ENCODE measurements around the gene PCYT2. TPM values are rescaled to one million over a fixed set of nuclear protein-coding genes. Genes with fewer than 3 reads are reported as not detected.
A peak's percentile ranks its signal among the peaks of the same experiment; 100 is the strongest.

The PCYT2 gene
- total RNA-seq, 2 experiments from 2014 or later: 39.3 to 44.5 TPM

DNA sequence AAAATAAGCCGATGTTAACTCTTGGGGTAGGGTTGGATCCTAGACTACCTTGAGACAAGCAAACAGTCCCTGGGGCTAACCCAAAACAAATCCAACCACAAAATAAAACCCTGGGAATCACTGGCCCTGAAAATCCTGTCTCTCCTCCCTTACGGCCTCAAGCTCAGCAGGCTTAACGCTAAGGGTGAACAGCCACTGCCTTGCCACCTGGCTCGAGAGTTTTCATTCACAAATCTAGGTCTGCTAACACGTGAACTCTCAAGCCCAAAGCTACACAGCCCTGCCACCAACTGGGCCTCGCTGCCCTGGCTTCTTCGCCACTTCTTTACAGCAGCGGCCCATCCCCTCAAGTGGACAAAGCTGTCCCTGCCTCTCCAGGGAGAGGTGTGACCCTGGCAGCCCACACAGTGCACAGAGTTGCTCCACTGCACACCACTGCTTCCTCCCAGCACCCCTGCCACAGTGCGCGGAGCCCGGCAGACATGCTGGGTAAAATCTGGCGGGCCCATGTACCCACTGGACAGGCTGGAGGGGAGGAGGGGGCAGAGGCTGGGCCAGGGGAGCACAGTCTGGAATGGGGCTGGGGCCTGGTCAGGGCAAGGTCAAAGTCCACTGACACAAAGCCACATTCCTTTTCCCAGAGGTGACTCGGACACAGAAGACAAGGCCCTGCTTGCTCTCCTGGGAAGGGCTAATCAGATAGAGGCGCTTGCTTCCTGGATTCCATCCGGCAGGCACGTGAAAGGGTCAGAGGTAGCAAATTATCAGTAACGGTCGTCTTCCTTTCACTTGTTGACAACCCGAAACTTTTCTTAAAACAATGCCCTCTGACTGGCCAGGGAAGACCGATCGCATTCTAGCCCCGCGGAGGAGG is 996 bp downstream of the PCYT2 start:
- no peaks in the 10 kb centered on the region for H3K9me3 Mint-ChIP-seq
- peaks cover 5% of the 10 kb centered on the region for H3K36me3 Mint-ChIP-seq
- ATAC-seq (ENCODE audit: low read depth): no peak
- H3K27me3 Mint-ChIP-seq: no peaks in the 10 kb centered on the region
- H3K4me1 Mint-ChIP-seq: peaks cover 7% of the 10 kb centered on the region
- peak overlapping the region; percentile 87 for H3K4me3 Mint-ChIP-seq
- DNase-seq: no peak
- no peak overlapping the region for H3K27ac Mint-ChIP-seq
- POLR2A ChIA-PET: interaction anchor here (1.2 to 1.5 kb wide), 2 partner anchors 16 to 18 kb away, joined by 5 to 6 read pairs; partner anchors contain the start of gene ANAPC11

GRCh38 chr17:81909231-81909630 is 2.0 kb downstream of the PCYT2 start:
- Mint-ChIP-seq H3K4me1 (peaks cover 7% of the 10 kb centered on the region), H3K4me3 (peak overlapping the region; percentile 87), H3K27me3 (no peaks in the 10 kb centered on the region), H3K27ac (no peak overlapping the region), H3K9me3 (no peaks in the 10 kb centered on the region), H3K36me3 (peaks cover 5% of the 10 kb centered on the region)
- no peak for DNase-seq
- no peak for ATAC-seq (ENCODE audit: low read depth)
- POLR2A ChIA-PET: interaction anchor here (0.5 to 1.5 kb wide), 3 partner anchors 17 to 27 kb away, joined by 3 to 6 read pairs (median 5); partner anchors contain the start of gene ANAPC11

DNA sequence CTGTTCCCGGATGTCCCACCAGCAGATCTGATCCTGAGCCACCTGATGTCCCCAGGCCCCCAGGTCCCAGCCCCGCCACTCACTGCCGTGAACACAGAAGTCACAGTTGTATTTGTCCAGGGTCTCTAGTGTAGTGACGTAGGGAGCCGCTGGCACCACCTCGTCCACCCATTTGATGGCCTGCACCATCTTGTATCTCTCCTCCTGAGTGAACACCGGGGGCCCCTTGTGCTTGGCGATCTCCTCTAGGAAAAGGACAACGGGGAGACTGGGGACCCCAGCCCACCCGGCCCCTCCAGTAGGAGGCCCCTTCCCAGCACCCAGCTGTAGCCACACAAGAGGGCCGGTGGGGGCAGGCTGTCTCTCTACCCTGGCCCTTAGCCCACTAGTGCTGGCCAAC is 2.4 kb downstream of the PCYT2 start:
- H3K4me3 Mint-ChIP-seq: peak overlapping the region; percentile 87
- H3K9me3 Mint-ChIP-seq: no peaks in the 10 kb centered on the region
- POLR2A ChIA-PET: interaction anchor here (0.5 kb wide), 1 partner anchor 26 kb away, joined by 3 read pairs; no protein-coding TSS in a partner anchor
- peaks cover 5% of the 10 kb centered on the region for H3K36me3 Mint-ChIP-seq
- H3K4me1 Mint-ChIP-seq: peaks cover 7% of the 10 kb centered on the region
- no peak for ATAC-seq (ENCODE audit: low read depth)
- DNase-seq: no peak
- H3K27ac Mint-ChIP-seq: no peak overlapping the region
- H3K27me3 Mint-ChIP-seq: no peaks in the 10 kb centered on the region

DNA sequence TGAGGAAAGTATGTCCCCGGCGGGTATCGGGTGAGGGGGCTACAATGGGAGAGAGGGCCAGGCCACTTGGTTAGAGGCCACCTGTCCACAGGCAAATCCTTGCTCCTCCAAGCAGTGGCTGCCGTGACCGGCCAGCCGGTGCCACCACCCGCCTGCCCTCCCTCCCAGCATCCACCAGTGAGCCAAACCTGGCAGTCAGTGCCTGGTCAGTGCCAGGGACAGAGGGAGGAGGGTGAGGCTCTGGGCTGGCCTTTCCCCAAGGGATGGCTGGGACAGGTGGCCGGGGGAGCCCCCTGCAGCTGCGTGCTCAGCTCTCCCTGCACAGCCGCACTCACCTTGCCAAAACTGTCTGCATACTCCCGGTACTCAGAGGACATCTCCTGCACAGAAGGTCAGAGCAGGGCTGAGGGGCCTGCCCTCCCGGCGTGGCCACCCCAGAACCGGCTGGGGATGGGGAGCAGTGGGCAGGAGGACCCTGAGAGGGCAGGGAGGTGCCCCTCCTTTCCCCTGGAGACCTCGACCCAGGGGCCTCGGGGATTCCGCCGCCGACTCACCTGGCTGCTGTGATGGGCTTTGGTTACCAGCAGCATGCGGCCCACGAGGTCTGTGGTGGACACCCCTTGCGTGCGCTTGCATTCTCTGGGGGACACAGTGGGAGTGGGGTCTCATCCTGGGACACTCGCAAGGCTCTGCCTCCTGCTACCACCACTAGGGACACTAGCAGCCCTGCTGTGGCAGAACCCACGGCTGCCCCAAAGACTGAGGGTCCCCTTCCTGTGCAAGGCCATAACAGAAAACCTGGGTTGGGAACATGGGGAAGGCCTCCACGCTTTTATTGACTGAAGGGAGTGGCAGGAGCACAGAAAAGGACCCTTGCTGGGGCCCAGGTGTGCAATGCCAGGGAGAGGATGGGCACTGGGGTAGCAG is 3.7 kb downstream of the PCYT2 start:
- no peak for DNase-seq

GRCh38 chr17:81906476-81907218 is 4.6 kb downstream of the PCYT2 start:
- no peak overlapping the region for H3K27ac Mint-ChIP-seq
- H3K36me3 Mint-ChIP-seq: no peaks in the 10 kb centered on the region
- no peak for ATAC-seq (ENCODE audit: low read depth)
- H3K27me3 Mint-ChIP-seq: peaks cover under 1% of the 10 kb centered on the region
- no peak overlapping the region for H3K4me3 Mint-ChIP-seq
- H3K4me1 Mint-ChIP-seq: peaks cover 5% of the 10 kb centered on the region
- POLR2A ChIA-PET: interaction anchor here (0.6 kb wide), 1 partner anchor 59 kb away, joined by 3 read pairs; no protein-coding TSS in a partner anchor
- no peaks in the 10 kb centered on the region for H3K9me3 Mint-ChIP-seq
- DNase-seq: no peak

More for the DNA sequence above, 3.7 kb downstream of the PCYT2 start:
- Mint-ChIP-seq H3K9me3 (no peaks in the 10 kb centered on the region), H3K4me1 (peaks cover 7% of the 10 kb centered on the region), H3K27ac (no peak overlapping the region), H3K27me3 (no peaks in the 10 kb centered on the region), H3K36me3 (no peaks in the 10 kb centered on the region), H3K4me3 (no peak overlapping the region)
- POLR2A ChIA-PET: interaction anchor here (0.5 kb wide), 1 partner anchor 27 kb away, joined by 4 read pairs; no protein-coding TSS in a partner anchor
- no peak for ATAC-seq (ENCODE audit: low read depth)

GRCh38 chr17:81905993-81906392 is 5.2 kb downstream of the PCYT2 start:
- POLR2A ChIA-PET: interaction anchor here (0.6 kb wide), 1 partner anchor 59 kb away, joined by 3 read pairs; no protein-coding TSS in a partner anchor
- ATAC-seq (ENCODE audit: low read depth) (no peak), DNase-seq (no peak)
- Mint-ChIP-seq H3K27ac (no peak overlapping the region), H3K4me1 (peaks cover 4% of the 10 kb centered on the region), H3K36me3 (peaks cover 3% of the 10 kb centered on the region), H3K9me3 (no peaks in the 10 kb centered on the region), H3K4me3 (no peak overlapping the region), H3K27me3 (peaks cover 7% of the 10 kb centered on the region)

- ATAC-seq (ENCODE audit: low read depth) (no peak), DNase-seq (no peak)
- Mint-ChIP-seq H3K27me3 (peaks cover 11% of the 10 kb centered on the region), H3K27ac (no peak overlapping the region), H3K4me3 (no peak overlapping the region), H3K9me3 (no peaks in the 10 kb centered on the region), H3K36me3 (peaks cover 7% of the 10 kb centered on the region), H3K4me1 (peaks cover 6% of the 10 kb centered on the region)
- POLR2A ChIA-PET: no interaction called here
Measured at GRCh38 chr17:81905424-81905875, 5.7 kb downstream of the PCYT2 start.

GRCh38 chr17:81904600-81905423 is 6.4 kb downstream of the PCYT2 start:
- H3K36me3 Mint-ChIP-seq: peaks cover 9% of the 10 kb centered on the region
- H3K9me3 Mint-ChIP-seq: no peaks in the 10 kb centered on the region
- H3K4me1 Mint-ChIP-seq: peaks cover 2% of the 10 kb centered on the region
- POLR2A ChIA-PET: no interaction called here
- ATAC-seq (ENCODE audit: low read depth) (no peak), DNase-seq (no peak)
- no peak overlapping the region for H3K27ac Mint-ChIP-seq
- H3K4me3 Mint-ChIP-seq: no peak overlapping the region
- H3K27me3 Mint-ChIP-seq: peaks cover 11% of the 10 kb centered on the region

DNA sequence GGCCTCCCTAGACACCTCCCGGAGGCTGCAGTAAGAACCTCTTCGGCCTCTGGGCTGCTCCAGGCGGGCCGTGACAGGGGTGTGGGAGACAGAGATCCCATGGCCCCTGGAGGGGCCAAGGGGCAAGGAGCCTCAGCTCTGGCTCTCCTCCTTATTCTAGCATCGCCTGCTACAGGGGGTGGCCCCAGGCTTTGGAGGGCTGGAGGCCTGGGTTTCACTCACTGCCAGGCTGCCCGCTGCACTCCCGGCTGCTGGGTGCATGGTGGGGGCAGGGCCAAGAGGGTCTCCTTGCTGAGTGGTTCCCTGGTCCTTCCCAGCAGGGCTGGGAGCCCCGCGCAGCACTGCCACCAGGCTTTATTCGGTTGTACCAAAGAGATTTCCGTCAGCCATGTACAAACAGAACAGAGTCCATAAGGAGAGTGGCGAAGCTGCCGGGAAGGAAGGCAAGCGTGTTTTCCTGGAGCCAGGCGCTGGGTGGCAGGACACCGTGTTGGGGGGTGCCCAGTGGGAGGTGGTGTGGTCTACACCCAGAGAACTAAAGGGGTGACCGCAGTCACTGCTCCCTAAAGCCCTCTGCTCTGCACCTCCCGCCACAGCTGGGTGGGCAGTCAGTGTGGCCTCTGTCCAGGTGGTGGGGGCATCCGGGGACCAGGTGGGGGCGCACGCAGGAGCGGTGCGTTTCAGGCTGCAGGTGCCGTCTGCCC is 7.2 kb downstream of the PCYT2 start:
- ATAC-seq (ENCODE audit: low read depth): no peak
- POLR2A ChIA-PET: no interaction called here

GRCh38 chr17:81903415-81903831 is 7.8 kb downstream of the PCYT2 start:
- POLR2A ChIA-PET: no interaction called here
- peaks cover 9% of the 10 kb centered on the region for H3K36me3 Mint-ChIP-seq

More for the DNA sequence above, 7.2 kb downstream of the PCYT2 start:
- Mint-ChIP-seq H3K4me1 (peaks cover 2% of the 10 kb centered on the region), H3K27me3 (peaks cover 11% of the 10 kb centered on the region), H3K9me3 (no peaks in the 10 kb centered on the region), H3K36me3 (peaks cover 9% of the 10 kb centered on the region), H3K27ac (no peak overlapping the region), H3K4me3 (no peak overlapping the region)
- no peak for DNase-seq

DNA sequence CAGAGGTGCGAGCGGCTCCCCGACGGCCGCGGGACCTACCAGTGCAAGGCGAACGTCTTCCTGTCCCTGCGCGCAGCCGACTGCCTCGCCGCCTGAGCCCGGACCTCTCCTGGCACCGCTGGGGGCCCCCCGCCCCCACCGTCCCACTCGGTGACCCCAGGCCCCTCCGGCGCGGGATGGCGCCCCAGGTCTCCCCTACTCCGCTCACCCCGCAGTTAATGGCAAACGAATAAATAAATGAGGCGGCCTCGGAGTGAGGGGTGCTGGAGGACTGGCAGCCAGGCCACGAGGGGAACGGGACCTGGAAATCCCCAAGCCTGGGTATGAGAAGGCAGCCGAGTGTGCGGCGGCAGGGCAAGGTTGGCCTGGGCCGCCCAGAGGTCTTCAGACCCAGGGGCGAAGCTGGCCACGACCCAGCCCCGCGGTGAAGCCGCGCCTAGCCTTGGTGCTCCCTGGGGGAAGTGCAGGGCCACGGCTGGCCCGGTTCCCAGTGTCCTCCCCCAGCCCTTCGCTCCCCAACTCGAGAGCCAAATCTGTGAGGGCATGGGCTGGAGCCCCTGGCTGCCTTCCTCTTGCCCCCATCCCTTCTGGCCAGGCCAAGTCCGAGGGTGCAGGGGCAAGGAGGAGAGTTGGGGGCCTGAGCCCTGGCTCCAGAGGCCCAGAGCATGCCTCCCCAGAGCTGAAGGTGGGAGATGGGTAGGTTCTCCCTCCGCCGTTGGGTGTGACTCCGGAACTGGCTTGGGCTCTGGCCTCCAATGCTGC is 8.4 kb downstream of the PCYT2 start:
- H3K27me3 Mint-ChIP-seq: peaks cover 11% of the 10 kb centered on the region
- peaks cover 9% of the 10 kb centered on the region for H3K36me3 Mint-ChIP-seq
- no peak for DNase-seq
- H3K4me3 Mint-ChIP-seq: no peak overlapping the region
- peaks cover 2% of the 10 kb centered on the region for H3K4me1 Mint-ChIP-seq
- POLR2A ChIA-PET: interaction anchor here (2.3 kb wide), 1 partner anchor 11 kb away, joined by 7 read pairs; the partner anchor contains the start of genes ALYREF and ANAPC11
- no peaks in the 10 kb centered on the region for H3K9me3 Mint-ChIP-seq
- ATAC-seq (ENCODE audit: low read depth): peak; percentile 56
- no peak overlapping the region for H3K27ac Mint-ChIP-seq

More at GRCh38 chr17:81903415-81903831, 7.8 kb downstream of the PCYT2 start:
- ATAC-seq (ENCODE audit: low read depth): no peak
- Mint-ChIP-seq H3K9me3 (no peaks in the 10 kb centered on the region), H3K27me3 (peaks cover 11% of the 10 kb centered on the region), H3K27ac (no peak overlapping the region), H3K4me1 (peaks cover 2% of the 10 kb centered on the region), H3K4me3 (no peak overlapping the region)
- DNase-seq: no peak

Data from activated naive CD8-positive, alpha-beta T cell treated with anti-CD3 and anti-CD28 coated beads, Interleukin-2, amount 10 ng/mL, durations not matched to agents 7 days and 5 days (primary cell).